NB4 (cell line): Measurements from ENCODE around the gene ANKDD1A.

ENCODE experiments used
- CTCF ChIP-seq: IDR thresholded peaks from one replicate; pipeline ENCODE4 v1.5.1; 2012; ENCODE audit warnings: low read depth, low read length
- POLR2A ChIP-seq: IDR thresholded peaks from 2 replicates; pipeline ENCODE4 v1.6.1; 2011; ENCODE audit warnings: mild to moderate bottlenecking; ENCODE audit not compliant: insufficient read length; ENCODE audit errors: extremely low read depth

GRCh38 chr15:64981812-64982431, 70.2 kb downstream of the ANKDD1A start:
- TF ChIP-seq CTCF (no peak), POLR2A (no peak)
